Osteocyte (in vitro differentiated cells): ENCODE measurements around the gene TBL1XR1. TPM values are rescaled to one million over a fixed set of nuclear protein-coding genes. Genes with fewer than 3 reads are reported as not detected.
A peak's percentile ranks its signal among the peaks of the same experiment; 100 is the strongest.

ENCODE experiments used
- DNase-seq: peaks from one replicate; pipeline ENCODE4 v3.0.0; 2021; ENCODE audit warnings: mixed read lengths; ENCODE audit not compliant: unreplicated experiment; ENCODE audit errors: extremely low spot score
- H3K27ac Mint-ChIP-seq: one replicate; pipeline ENCODE4 v1.8.0; 2021; ENCODE audit warnings: mild to moderate bottlenecking, mixed read lengths; ENCODE audit not compliant: unreplicated experiment
- H3K27me3 Mint-ChIP-seq: one replicate; pipeline ENCODE4 v1.8.0; 2021; ENCODE audit warnings: mixed read lengths; ENCODE audit not compliant: unreplicated experiment
- H3K36me3 Mint-ChIP-seq: one replicate; pipeline ENCODE4 v1.8.0; 2021; ENCODE audit warnings: mixed read lengths; ENCODE audit not compliant: unreplicated experiment
- H3K4me1 Mint-ChIP-seq: one replicate; pipeline ENCODE4 v1.8.0; 2021; ENCODE audit warnings: mixed read lengths; ENCODE audit not compliant: unreplicated experiment
- H3K4me3 Mint-ChIP-seq: one replicate; pipeline ENCODE4 v1.8.0; 2021; ENCODE audit warnings: mild to moderate bottlenecking, moderate library complexity, mixed read lengths; ENCODE audit not compliant: unreplicated experiment
- H3K9me3 Mint-ChIP-seq: one replicate; pipeline ENCODE4 v1.8.0; 2021; ENCODE audit warnings: mixed read lengths; ENCODE audit not compliant: unreplicated experiment
- CTCF ChIP-seq: fragments of 200-600 bp; sonication (generic); IDR thresholded peaks from 2 replicates; pipeline ENCODE4 v1.5.0; 2021; ENCODE audit warnings: antibody characterized with exemption, mild to moderate bottlenecking, moderate library complexity
- long read RNA-seq: library from polyadenylated mRNA; unstranded; transcript quantifications from one replicate; pipeline ENCODE4 v2.0.0, GENCODE V29; 2021
- total RNA-seq: library from RNA; stranded (reverse); gene quantifications from 2 replicates; pipeline ENCODE4 v1.2.1, GENCODE V29; 2021

Gene TBL1XR1
- 370 and 381 TPM in 2 replicates for total RNA-seq
- long read RNA-seq, full-length matches to known transcripts = 50 of 145 reads
- long read RNA-seq, partial matches to known transcripts = 18 of 145 reads
- long read RNA-seq, other reads (novel, unspliced or antisense) = 77 of 145 reads

GRCh38 chr3:177197041-177197726 lies at the start of gene TBL1XR1:
TBL1XR1 (minus strand) TSS chr3:177197482; CDS start chr3:177064977, 132,505 bp downstream.
- Mint-ChIP-seq H3K36me3 (peaks cover 3% of the 10 kb centered on the region), H3K9me3 (no peaks in the 10 kb centered on the region), H3K4me3 (peak within 1 kb of the TSS; percentile 93)

DNA sequence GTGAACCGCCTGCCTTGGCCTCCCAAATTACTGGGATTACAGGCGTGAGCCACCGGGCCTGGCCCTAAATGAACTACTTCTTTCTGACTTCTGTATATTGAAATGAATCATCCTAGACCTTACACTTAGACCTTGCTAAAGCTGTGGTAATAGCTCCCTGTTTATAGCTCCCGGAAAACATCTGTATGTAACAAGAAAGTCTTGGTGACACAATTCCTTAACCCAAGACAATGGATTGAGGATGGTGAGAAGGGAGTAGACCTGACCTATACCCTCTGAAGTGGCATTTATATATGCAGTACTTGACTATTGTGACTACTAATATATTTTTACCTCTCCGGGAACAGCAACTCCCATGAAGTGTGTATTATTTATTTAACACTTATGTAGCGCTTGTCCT lies 48.0 kb upstream of the TBL1XR1 start:
- Mint-ChIP-seq H3K4me1 (peaks cover 6% of the 10 kb centered on the region), H3K4me3 (no peak overlapping the region), H3K36me3 (no peaks in the 10 kb centered on the region), H3K27ac (no peak overlapping the region), H3K9me3 (no peaks in the 10 kb centered on the region), H3K27me3 (no peaks in the 10 kb centered on the region)
- TF ChIP-seq CTCF = no peak
- DNase-seq = no peak

More at GRCh38 chr3:177197041-177197726, at the start of gene TBL1XR1:
- Mint-ChIP-seq H3K4me1 (peaks cover 48% of the 10 kb centered on the region), H3K27ac (peak within 1 kb of the TSS; percentile 94), H3K27me3 (no peaks in the 10 kb centered on the region)
- TF ChIP-seq CTCF = no peak
- peak; percentile 96 for DNase-seq

GRCh38 chr3:177244606-177245005 lies 47.3 kb upstream of the TBL1XR1 start:
- Mint-ChIP-seq H3K4me3 (no peak overlapping the region), H3K36me3 (no peaks in the 10 kb centered on the region), H3K27me3 (no peaks in the 10 kb centered on the region), H3K4me1 (peaks cover 2% of the 10 kb centered on the region), H3K27ac (no peak overlapping the region), H3K9me3 (no peaks in the 10 kb centered on the region)
- TF ChIP-seq CTCF = no peak
- peak; percentile 71 for DNase-seq

DNA sequence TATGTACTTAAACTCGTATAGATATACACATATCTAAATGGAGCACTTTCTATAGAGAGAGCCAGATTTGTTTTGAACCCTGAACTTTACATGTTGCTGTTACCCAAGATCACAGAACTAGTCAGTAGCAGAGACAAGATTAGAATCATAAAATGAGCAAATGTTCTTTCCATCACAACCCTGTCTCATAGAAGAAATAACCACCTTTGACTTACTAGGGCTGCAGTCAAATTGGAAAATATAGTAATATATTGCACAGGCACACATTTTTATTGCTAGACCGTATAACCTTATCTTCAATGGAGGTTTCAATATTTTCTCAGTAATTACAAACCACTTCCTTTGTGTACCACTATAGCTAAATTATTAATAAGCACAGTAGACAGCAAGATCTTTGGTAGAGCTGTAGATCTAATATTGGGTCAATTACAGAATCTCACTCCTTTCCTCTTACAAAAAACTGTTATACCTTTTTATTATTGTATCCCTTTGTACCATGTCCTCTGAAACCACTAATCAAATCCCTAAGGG lies 41.5 kb upstream of the TBL1XR1 start:
- H3K4me3 Mint-ChIP-seq = no peak overlapping the region

More for the DNA sequence above, 41.5 kb upstream of the TBL1XR1 start:
- H3K4me1 Mint-ChIP-seq = peaks cover 6% of the 10 kb centered on the region
- DNase-seq = no peak
- TF ChIP-seq CTCF = no peak
- H3K9me3 Mint-ChIP-seq = no peaks in the 10 kb centered on the region
- no peak overlapping the region for H3K27ac Mint-ChIP-seq
- no peaks in the 10 kb centered on the region for H3K36me3 Mint-ChIP-seq
- no peaks in the 10 kb centered on the region for H3K27me3 Mint-ChIP-seq
